ENCODE data around the gene FAM98C.

Gene FAM98C

GRCh38 chr19:38386971-38387549, 15.8 kb upstream of the FAM98C start:
- H3K4me3 ChIP-seq (ENCODE audit: insufficient read depth, low read depth, low read length), result peak overlapping the region; percentile 70
- peaks cover 43% of the 10 kb centered on the region for H3K27me3 ChIP-seq (ENCODE audit: control insufficient read depth, insufficient read depth, low read length, poor library complexity, severe bottlenecking)
- peaks cover 4% of the 10 kb centered on the region for H3K36me3 ChIP-seq (ENCODE audit: control insufficient read depth, insufficient read depth, low read length)
- H3K9me3 ChIP-seq (ENCODE audit: control insufficient read depth, low read length), result no peaks in the 10 kb centered on the region
- peaks cover 2% of the 10 kb centered on the region for H3K4me1 ChIP-seq (ENCODE audit: control insufficient read depth, insufficient read depth, low read length)
- 45% methylated on average over 36 of the region's 36 CpGs for WGBS, 2 experiments
- H3K27ac ChIP-seq (ENCODE audit: insufficient read depth, low read depth, low read length, poor library complexity, severe bottlenecking), result no peak overlapping the region

DNA sequence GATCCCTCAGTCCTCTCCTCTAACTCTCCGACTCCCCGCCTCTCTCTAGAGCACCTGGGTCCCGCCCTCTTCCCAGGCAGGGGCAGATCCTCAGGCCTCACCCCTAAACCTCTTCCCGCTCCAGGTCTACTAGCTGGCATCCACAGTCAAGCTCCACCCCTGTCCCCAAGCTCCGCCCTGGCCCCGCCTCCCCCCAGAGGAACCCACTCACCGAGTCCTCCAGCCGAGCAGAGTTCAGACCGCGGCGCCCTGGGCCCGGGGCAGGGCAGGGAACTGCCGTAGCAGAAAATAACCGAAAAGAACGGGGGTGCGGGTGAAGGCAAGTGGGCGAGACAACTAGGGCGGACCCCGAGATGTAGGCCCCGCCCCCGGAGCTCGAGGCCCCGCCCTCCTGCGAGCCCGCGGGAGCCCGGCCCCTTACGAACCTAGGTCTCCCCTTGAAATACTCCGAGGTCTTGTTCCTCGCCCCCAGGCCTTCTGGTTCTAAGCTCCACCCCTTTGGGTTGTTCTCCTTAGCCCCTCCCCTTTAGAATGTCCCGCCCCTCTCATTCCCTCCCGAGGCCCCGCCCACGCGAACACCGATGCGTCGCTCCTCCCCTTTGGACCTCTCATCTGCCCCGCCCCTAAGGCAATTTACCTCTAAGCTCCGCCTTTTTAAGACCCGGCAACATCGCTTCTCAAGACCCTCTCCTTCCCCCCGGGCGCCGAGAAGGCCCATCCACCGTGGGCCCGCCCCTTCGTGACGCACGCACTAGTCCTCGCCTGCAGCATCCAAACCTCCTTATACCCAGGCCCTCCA, 15.1 kb upstream of the FAM98C start, which contains the start of gene GGN:
TSS of gene GGN (minus strand) at position 485 of the 799 bp plus-strand sequence. CDS start 773 bp downstream, outside the sequence.
- Histone ChIP-seq H3K4me3 (ENCODE audit: insufficient read depth, low read depth, low read length) (peak within 1 kb of the TSS; percentile 70), H3K27me3 (ENCODE audit: control insufficient read depth, insufficient read depth, low read length, poor library complexity, severe bottlenecking) (peaks cover 43% of the 10 kb centered on the region), H3K36me3 (ENCODE audit: control insufficient read depth, insufficient read depth, low read length) (no peaks in the 10 kb centered on the region), H3K27ac (ENCODE audit: insufficient read depth, low read depth, low read length, poor library complexity, severe bottlenecking) (peak within 1 kb of the TSS; percentile 68), H3K4me1 (ENCODE audit: control insufficient read depth, insufficient read depth, low read length) (peaks cover 2% of the 10 kb centered on the region), H3K9me3 (ENCODE audit: control insufficient read depth, low read length) (no peaks in the 10 kb centered on the region)
- 1% methylated on average over 51 of the region's 51 CpGs for WGBS, 2 experiments

DNA sequence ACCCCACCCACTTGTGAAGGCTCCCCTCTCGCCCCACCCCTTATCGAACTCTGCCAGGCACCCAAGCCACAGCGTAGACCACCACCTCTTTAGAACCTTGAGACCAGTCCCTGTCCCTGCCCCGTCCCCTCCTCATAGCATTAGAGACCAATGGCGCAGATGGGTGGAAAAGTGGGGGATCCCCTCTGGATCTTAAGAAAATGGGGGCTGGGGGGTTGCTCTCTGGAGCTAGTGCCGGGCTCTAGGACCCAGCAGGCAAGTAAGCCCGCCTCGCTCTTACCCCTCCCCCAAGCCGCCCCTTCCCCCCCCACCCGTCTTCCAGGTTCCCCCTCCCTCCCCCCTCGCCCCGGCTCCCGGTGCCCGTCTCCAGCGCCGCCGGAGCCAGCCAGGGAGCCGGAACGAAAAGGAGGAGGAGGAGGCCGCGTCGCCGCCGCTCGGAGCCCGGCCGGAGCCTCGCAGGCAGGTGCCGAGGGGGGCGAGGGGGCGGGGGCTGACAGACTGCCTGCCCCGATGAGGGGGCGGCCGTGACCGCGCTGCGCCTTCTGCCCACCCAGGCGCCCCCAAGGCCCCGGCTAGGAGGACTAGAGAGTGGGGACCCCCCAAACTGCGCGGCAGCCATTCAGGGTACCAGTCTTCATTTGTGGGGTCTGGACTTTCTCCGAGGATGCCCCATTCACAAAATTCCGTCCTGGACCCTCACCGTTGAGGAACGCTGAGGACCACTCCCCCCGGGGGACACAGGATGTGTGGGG, 14.4 kb upstream of the FAM98C start, which contains the start of gene SPRED3:
TSS of gene SPRED3 (plus strand) at position 349 of the 752 bp plus-strand sequence. CDS start 1,606 bp downstream, outside the sequence.
- peak within 1 kb of the TSS; percentile 68 for H3K27ac ChIP-seq (ENCODE audit: insufficient read depth, low read depth, low read length, poor library complexity, severe bottlenecking)
- H3K36me3 ChIP-seq (ENCODE audit: control insufficient read depth, insufficient read depth, low read length), result no peaks in the 10 kb centered on the region
- H3K4me1 ChIP-seq (ENCODE audit: control insufficient read depth, insufficient read depth, low read length), result peaks cover 2% of the 10 kb centered on the region
- 1% methylated on average over 42 of the region's 46 CpGs for WGBS, 2 experiments
- peak within 1 kb of the TSS; percentile 70 for H3K4me3 ChIP-seq (ENCODE audit: insufficient read depth, low read depth, low read length)
- no peaks in the 10 kb centered on the region for H3K9me3 ChIP-seq (ENCODE audit: control insufficient read depth, low read length)
- peaks cover 43% of the 10 kb centered on the region for H3K27me3 ChIP-seq (ENCODE audit: control insufficient read depth, insufficient read depth, low read length, poor library complexity, severe bottlenecking)

- WGBS, 2 experiments, result 2% methylated on average over 27 to 28 of the region's 28 CpGs
- peaks cover 2% of the 10 kb centered on the region for H3K4me1 ChIP-seq (ENCODE audit: control insufficient read depth, insufficient read depth, low read length)
- no peaks in the 10 kb centered on the region for H3K36me3 ChIP-seq (ENCODE audit: control insufficient read depth, insufficient read depth, low read length)
- H3K27ac ChIP-seq (ENCODE audit: insufficient read depth, low read depth, low read length, poor library complexity, severe bottlenecking), result no peak overlapping the region
- H3K4me3 ChIP-seq (ENCODE audit: insufficient read depth, low read depth, low read length), result peak overlapping the region; percentile 70
- peaks cover 43% of the 10 kb centered on the region for H3K27me3 ChIP-seq (ENCODE audit: control insufficient read depth, insufficient read depth, low read length, poor library complexity, severe bottlenecking)
- no peaks in the 10 kb centered on the region for H3K9me3 ChIP-seq (ENCODE audit: control insufficient read depth, low read length)
These were observed 13.6 kb upstream of the FAM98C start for GRCh38 chr19:38389101-38389925.

DNA sequence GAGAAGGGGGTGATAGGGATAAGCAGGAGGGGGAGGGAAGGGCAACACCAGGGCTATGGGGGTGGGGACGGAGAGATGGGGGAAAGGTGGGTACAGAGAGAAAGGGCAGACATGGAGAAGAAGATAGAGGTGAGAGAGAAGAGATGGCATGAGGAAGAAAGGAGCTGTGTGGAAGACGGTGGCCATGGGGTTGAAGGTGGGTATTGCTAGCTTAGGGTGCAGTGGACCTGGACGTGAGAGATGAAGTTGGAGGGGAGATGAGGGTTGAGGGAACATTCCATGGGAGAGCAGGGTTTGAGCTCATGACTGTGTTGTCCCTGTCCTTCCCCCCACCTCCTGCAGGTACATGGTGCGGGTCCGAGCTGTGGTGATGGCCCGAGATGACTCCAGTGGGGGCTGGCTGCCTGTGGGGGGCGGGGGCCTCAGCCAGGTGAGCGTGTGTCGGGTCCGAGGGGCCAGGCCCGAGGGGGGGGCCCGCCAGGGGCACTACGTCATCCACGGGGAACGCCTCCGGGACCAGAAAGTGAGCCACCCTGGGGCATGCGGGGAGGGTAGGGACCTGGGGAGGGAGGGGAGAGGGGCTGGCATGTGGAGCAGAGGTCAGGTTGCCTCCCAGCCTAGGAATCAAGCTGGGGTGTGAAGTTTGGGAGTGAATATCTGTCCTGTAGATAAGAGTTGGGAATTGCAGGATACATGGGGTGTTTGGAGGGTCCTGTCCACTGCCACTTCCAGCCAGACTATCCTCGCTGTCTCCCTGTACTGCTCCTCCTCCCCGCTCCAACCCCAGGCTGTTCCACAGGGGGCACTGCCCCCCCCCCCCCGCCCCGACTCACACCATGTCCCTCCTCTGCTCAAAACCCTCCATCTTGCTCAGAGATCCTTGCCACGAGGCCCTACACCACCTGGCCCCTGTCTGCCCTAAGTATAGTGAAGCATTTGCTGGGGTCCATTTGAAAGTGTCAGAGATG, 12.7 kb upstream of the FAM98C start:
- H3K9me3 ChIP-seq (ENCODE audit: control insufficient read depth, low read length), result no peaks in the 10 kb centered on the region
- peaks cover 2% of the 10 kb centered on the region for H3K4me1 ChIP-seq (ENCODE audit: control insufficient read depth, insufficient read depth, low read length)
- 46 to 50% methylated on average over 20 of the region's 22 CpGs for WGBS, 2 experiments
- peaks cover 50% of the 10 kb centered on the region for H3K27me3 ChIP-seq (ENCODE audit: control insufficient read depth, insufficient read depth, low read length, poor library complexity, severe bottlenecking)
- H3K36me3 ChIP-seq (ENCODE audit: control insufficient read depth, insufficient read depth, low read length), result no peaks in the 10 kb centered on the region
- H3K4me3 ChIP-seq (ENCODE audit: insufficient read depth, low read depth, low read length), result no peak overlapping the region
- no peak overlapping the region for H3K27ac ChIP-seq (ENCODE audit: insufficient read depth, low read depth, low read length, poor library complexity, severe bottlenecking)

DNA sequence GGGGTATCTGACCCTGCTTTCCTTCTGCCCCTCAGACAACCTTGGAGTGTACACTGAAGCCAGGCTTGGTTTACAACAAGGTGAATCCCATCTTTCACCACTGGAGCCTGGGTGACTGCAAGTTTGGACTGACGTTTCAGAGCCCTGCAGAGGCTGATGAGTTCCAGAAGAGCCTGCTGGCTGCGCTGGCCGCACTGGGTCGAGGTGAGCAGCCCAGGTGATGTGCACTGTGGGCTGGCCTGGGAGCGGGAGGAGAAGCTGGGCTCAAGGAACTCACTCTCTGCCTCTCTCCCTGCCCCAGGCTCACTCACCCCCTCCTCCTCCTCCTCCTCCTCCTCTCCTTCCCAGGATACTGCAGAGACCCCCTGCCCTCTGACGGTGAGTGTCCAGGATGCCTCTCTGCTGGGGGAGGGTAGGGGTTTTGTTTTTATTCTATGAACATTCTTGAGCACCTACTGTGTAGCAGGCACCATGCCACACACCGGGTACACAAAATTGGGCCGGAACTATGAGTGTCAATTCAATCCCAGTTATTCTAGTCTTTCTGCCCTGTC, 10.9 kb upstream of the FAM98C start:
- WGBS, 2 experiments, result 55 to 63% methylated on average over 7 to 8 of the region's 8 CpGs
- H3K4me1 ChIP-seq (ENCODE audit: control insufficient read depth, insufficient read depth, low read length), result peaks cover 2% of the 10 kb centered on the region
- H3K36me3 ChIP-seq (ENCODE audit: control insufficient read depth, insufficient read depth, low read length), result no peaks in the 10 kb centered on the region

DNA sequence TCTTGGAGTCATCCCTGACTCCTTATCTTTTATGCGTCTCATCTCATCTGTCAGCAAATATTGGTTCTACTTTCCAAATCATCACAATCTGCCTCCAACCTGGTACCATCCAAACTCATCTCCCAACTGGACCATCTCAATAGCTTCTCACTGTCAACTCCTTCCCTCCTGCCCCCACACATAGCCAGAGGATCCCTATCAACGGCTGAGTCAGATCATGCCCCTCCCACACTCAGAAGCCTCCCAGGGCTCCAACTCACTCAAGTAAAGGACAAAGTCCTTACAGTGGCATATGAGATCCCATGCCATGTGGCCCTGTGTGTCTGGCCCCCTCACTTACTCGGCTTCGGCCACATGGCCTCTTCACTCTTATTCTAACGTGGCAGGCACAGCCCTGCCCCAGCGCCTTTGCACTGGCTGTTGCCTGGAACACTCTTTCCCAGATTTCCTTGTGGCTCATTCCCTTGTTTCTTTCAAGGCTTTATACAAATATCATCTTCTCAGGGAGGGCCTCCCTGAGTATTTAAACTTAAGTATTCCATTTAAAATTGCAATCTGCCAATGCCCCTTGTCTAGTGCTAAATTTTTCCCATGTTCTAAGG, 10.1 kb upstream of the FAM98C start:
- Histone ChIP-seq H3K27me3 (ENCODE audit: control insufficient read depth, insufficient read depth, low read length, poor library complexity, severe bottlenecking) (peaks cover 50% of the 10 kb centered on the region), H3K27ac (ENCODE audit: insufficient read depth, low read depth, low read length, poor library complexity, severe bottlenecking) (no peak overlapping the region), H3K4me1 (ENCODE audit: control insufficient read depth, insufficient read depth, low read length) (peaks cover 2% of the 10 kb centered on the region), H3K36me3 (ENCODE audit: control insufficient read depth, insufficient read depth, low read length) (no peaks in the 10 kb centered on the region), H3K4me3 (ENCODE audit: insufficient read depth, low read depth, low read length) (no peak overlapping the region), H3K9me3 (ENCODE audit: control insufficient read depth, low read length) (no peaks in the 10 kb centered on the region)
- 88 to 89% methylated on average over 6 of the region's 6 CpGs for WGBS, 2 experiments

More for the DNA sequence above, 10.9 kb upstream of the FAM98C start:
- Histone ChIP-seq H3K27me3 (ENCODE audit: control insufficient read depth, insufficient read depth, low read length, poor library complexity, severe bottlenecking) (peaks cover 49% of the 10 kb centered on the region), H3K9me3 (ENCODE audit: control insufficient read depth, low read length) (no peaks in the 10 kb centered on the region), H3K4me3 (ENCODE audit: insufficient read depth, low read depth, low read length) (no peak overlapping the region), H3K27ac (ENCODE audit: insufficient read depth, low read depth, low read length, poor library complexity, severe bottlenecking) (no peak overlapping the region)

GRCh38 chr19:38394488-38394887, 8.4 kb upstream of the FAM98C start:
- WGBS, 2 experiments, result 66 to 69% methylated on average over 30 of the region's 30 CpGs
- H3K36me3 ChIP-seq (ENCODE audit: control insufficient read depth, insufficient read depth, low read length), result no peaks in the 10 kb centered on the region
- H3K9me3 ChIP-seq (ENCODE audit: control insufficient read depth, low read length), result no peaks in the 10 kb centered on the region
- peaks cover 2% of the 10 kb centered on the region for H3K4me1 ChIP-seq (ENCODE audit: control insufficient read depth, insufficient read depth, low read length)
- H3K27ac ChIP-seq (ENCODE audit: insufficient read depth, low read depth, low read length, poor library complexity, severe bottlenecking), result no peak overlapping the region
- H3K4me3 ChIP-seq (ENCODE audit: insufficient read depth, low read depth, low read length), result no peak overlapping the region
- H3K27me3 ChIP-seq (ENCODE audit: control insufficient read depth, insufficient read depth, low read length, poor library complexity, severe bottlenecking), result peaks cover 53% of the 10 kb centered on the region

All from ectodermal cell (in vitro differentiated cells).